Activated CD8-positive, alpha-beta T cell treated with anti-CD3 and anti-CD28 coated beads for 36 hours (primary cell): Measurements from ENCODE around the gene MGMT. TPM values are rescaled to one million over a fixed set of nuclear protein-coding genes. Genes with fewer than 3 reads are reported as not detected.

Experiments
- ATAC-seq: fragments of 200-7000 bp; cut with Tn5 transposase; one replicate; pipeline ENCODE4 v1.10.0; 2021; ENCODE audit warnings: mild to moderate bottlenecking, moderate library complexity
- CTCF ChIA-PET: fragments of 350-600 bp; sonication (Branson Sonifier 250); formaldehyde crosslinking; loops from one replicate; lab custom pipeline; 2021; ENCODE audit warnings: antibody characterized with exemption; lab: Charles Lee
- POLR2A ChIA-PET: fragments of 350-600 bp; sonication (Branson Sonifier 250); formaldehyde crosslinking; loops from one replicate; lab custom pipeline; 2021; ENCODE audit warnings: antibody characterized with exemption; lab: Charles Lee
- DNase-seq: peaks from one replicate; pipeline ENCODE4 v3.0.0-alpha.2; 2020
- H3K27ac Mint-ChIP-seq: one replicate; pipeline ENCODE4 v1.8.0; 2021; ENCODE audit warnings: mild to moderate bottlenecking, mixed read lengths
- H3K27me3 Mint-ChIP-seq: one replicate; pipeline ENCODE4 v1.8.0; 2021; ENCODE audit warnings: mixed read lengths
- H3K36me3 Mint-ChIP-seq: one replicate; pipeline ENCODE4 v1.8.0; 2021; ENCODE audit warnings: low read depth, mixed read lengths
- H3K4me1 Mint-ChIP-seq: one replicate; pipeline ENCODE4 v1.8.0; 2021; ENCODE audit warnings: low read depth, mixed read lengths
- H3K4me3 Mint-ChIP-seq: one replicate; pipeline ENCODE4 v1.8.0; 2021; ENCODE audit warnings: mild to moderate bottlenecking, moderate library complexity, mixed read lengths
- H3K9me3 Mint-ChIP-seq: one replicate; pipeline ENCODE4 v1.8.0; 2021; ENCODE audit warnings: mixed read lengths
- intact Hi-C: fragments of 100-400 bp; cut with micrococcal nuclease; formaldehyde crosslinking; loops from one replicate; pipeline ENCODE4 v1.10.0; 2022
- total RNA-seq, 2 experiments: library from RNA; stranded (reverse); gene quantifications; one replicate each; pipeline ENCODE4 v1.2.3, GENCODE V29; 2021
- TF ChIP-seq, protein P1 (sequence below): fragments of 200-600 bp; IDR thresholded peaks from one replicate; pipeline ENCODE4 v1.8.0; 2022; ENCODE audit warnings: antibody characterized with exemption, mild to moderate bottlenecking

Gene MGMT
- total RNA-seq, 2 experiments from 2014 or later, result 16.2 to 17.0 TPM

- H3K27me3 Mint-ChIP-seq, result no peaks in the 10 kb centered on the region
- H3K9me3 Mint-ChIP-seq, result no peaks in the 10 kb centered on the region
- H3K4me3 Mint-ChIP-seq, result no peak overlapping the region
- ATAC-seq, result no peak
- TF ChIP-seq, protein P1, sequence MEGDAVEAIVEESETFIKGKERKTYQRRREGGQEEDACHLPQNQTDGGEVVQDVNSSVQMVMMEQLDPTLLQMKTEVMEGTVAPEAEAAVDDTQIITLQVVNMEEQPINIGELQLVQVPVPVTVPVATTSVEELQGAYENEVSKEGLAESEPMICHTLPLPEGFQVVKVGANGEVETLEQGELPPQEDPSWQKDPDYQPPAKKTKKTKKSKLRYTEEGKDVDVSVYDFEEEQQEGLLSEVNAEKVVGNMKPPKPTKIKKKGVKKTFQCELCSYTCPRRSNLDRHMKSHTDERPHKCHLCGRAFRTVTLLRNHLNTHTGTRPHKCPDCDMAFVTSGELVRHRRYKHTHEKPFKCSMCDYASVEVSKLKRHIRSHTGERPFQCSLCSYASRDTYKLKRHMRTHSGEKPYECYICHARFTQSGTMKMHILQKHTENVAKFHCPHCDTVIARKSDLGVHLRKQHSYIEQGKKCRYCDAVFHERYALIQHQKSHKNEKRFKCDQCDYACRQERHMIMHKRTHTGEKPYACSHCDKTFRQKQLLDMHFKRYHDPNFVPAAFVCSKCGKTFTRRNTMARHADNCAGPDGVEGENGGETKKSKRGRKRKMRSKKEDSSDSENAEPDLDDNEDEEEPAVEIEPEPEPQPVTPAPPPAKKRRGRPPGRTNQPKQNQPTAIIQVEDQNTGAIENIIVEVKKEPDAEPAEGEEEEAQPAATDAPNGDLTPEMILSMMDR, result no peak
- no peaks in the 10 kb centered on the region for H3K4me1 Mint-ChIP-seq
- CTCF ChIA-PET, result no interaction called here
- H3K36me3 Mint-ChIP-seq, result no peaks in the 10 kb centered on the region
- H3K27ac Mint-ChIP-seq, result no peak overlapping the region
- POLR2A ChIA-PET, result no interaction called here
- DNase-seq, result no peak
- intact Hi-C loops, result no loop called here
Observed at GRCh38 chr10:129812398-129812797, 345.4 kb downstream of the MGMT start.

GRCh38 chr10:129814681-129815646, 347.9 kb downstream of the MGMT start:
- DNase-seq, result no peak
- ChIA-PET POLR2A (no interaction called here), CTCF (no interaction called here)
- Mint-ChIP-seq H3K4me3 (no peak overlapping the region), H3K27ac (no peak overlapping the region), H3K4me1 (no peaks in the 10 kb centered on the region), H3K27me3 (no peaks in the 10 kb centered on the region), H3K9me3 (no peaks in the 10 kb centered on the region), H3K36me3 (no peaks in the 10 kb centered on the region)
- TF ChIP-seq, protein P1, result no peak
- no peak for ATAC-seq
- intact Hi-C loops, result no loop called here

DNA sequence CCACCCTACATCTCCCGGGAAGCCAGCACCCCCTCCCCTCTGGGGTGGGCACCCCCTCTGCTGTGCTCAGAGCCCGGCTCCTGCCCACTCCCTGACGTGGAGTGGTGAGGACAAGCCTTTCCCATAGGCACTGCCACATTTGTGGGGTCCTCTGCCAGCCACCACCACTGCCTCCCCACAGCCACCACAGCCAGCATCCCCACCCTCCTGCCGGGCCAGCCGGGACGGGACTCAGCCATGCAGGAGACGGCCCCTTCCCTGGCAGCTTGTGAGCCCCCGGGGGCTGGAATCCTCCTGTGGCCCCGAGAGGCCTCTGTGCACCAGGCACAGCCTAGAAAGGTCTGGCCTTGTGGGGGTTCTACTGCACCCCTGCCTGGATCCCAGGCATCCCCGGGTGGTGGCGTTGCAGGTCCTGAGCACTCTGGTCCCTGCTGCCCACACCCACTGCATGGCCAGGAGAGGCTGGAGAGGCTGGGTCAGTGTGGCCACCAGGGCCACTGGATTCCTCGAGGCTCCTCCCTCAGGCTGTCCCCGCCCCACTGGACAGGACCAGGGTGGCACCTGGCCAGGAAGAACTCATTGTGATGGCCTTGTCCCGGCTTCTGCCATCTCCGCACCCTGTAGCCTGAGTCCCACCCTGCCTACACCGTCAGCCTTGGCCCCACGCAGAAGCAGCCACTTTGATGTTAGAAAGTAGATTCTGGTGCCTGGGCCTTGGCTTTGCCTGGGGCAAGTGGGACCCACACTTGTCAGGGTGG, 349.0 kb downstream of the MGMT start:
- no peak for DNase-seq
- TF ChIP-seq, protein P1, result no peak
- CTCF ChIA-PET, result no interaction called here
- no peak overlapping the region for H3K4me3 Mint-ChIP-seq
- intact Hi-C loops, result no loop called here
- ATAC-seq, result no peak
- H3K4me1 Mint-ChIP-seq, result no peaks in the 10 kb centered on the region
- H3K27ac Mint-ChIP-seq, result no peak overlapping the region
- no peaks in the 10 kb centered on the region for H3K27me3 Mint-ChIP-seq
- POLR2A ChIA-PET, result no interaction called here
- no peaks in the 10 kb centered on the region for H3K9me3 Mint-ChIP-seq
- H3K36me3 Mint-ChIP-seq, result no peaks in the 10 kb centered on the region

DNA sequence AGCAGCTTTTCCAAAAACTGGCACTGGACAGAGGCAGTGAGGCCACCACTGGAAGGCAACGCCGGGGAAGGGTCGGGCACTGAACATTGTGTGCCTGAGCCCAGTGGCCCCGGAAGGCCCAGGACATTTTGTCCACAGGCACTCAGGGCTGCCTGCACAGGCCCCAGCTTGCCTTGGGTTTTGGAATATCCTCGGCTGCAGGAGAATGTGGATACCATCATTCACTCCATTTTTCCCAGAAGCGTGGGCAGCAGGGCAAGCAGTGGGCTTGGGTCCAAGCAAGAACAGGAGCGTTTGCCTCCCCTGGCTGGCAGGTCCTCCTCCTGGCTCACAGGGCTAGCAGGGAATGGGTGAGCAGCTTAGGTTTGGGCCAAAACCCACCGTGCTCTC, 349.6 kb downstream of the MGMT start:
- ATAC-seq, result no peak
- POLR2A ChIA-PET, result no interaction called here
- no peak overlapping the region for H3K4me3 Mint-ChIP-seq
- no peak for DNase-seq
- H3K27me3 Mint-ChIP-seq, result no peaks in the 10 kb centered on the region
- CTCF ChIA-PET, result no interaction called here
- H3K36me3 Mint-ChIP-seq, result no peaks in the 10 kb centered on the region
- no peak overlapping the region for H3K27ac Mint-ChIP-seq
- no peaks in the 10 kb centered on the region for H3K9me3 Mint-ChIP-seq
- H3K4me1 Mint-ChIP-seq, result no peaks in the 10 kb centered on the region
- TF ChIP-seq, protein P1, result no peak
- intact Hi-C loops, result no loop called here
